HepG2 (cell line): ENCODE measurements around the gene CLDND2. TPM values are rescaled to one million over a fixed set of nuclear protein-coding genes. Genes with fewer than 3 reads are reported as not detected.

Experiments used
- BCL3 ChIP-seq: sonication (generic); formaldehyde crosslinking; IDR thresholded peaks from 2 replicates; pipeline ENCODE4 v1.5.1; 2020; ENCODE audit warnings: mild to moderate bottlenecking, missing genetic modification reagents, moderate library complexity
- BHLHE40 ChIP-seq: IDR thresholded peaks from 2 replicates; pipeline ENCODE4 v1.6.1; 2011; ENCODE audit warnings: low read length, improper control_type of control experiment
- CHCHD3 ChIP-seq: sonication (generic); formaldehyde crosslinking; IDR thresholded peaks from 2 replicates; pipeline ENCODE4 v1.8.0; 2022; ENCODE audit warnings: mild to moderate bottlenecking, missing genetic modification reagents, moderate library complexity
- FOXA3 ChIP-seq: IDR thresholded peaks from 2 replicates; pipeline ENCODE4 v1.6.1; 2016; ENCODE audit warnings: missing genetic modification reagents, missing compliant biosample characterization
- LCORL ChIP-seq, 2 experiments: fragments of 450-650 bp in 1 of 2; sonication (generic) in 1 of 2; formaldehyde crosslinking in 1 of 2; IDR thresholded peaks; 2 replicates each; pipeline versions ENCODE4 v1.5.0 to v1.6.1; 2017 to 2020; ENCODE audit warnings: antibody characterized with exemption in 1 of 2, missing genetic modification reagents in 1 of 2
- MYC ChIP-seq: sonication (generic); formaldehyde crosslinking; IDR thresholded peaks from 2 replicates; pipeline ENCODE4 v1.9.0; 2021; ENCODE audit warnings: missing genetic modification reagents, borderline replicate concordance
- NFATC3 ChIP-seq: sonication (generic); formaldehyde crosslinking; IDR thresholded peaks from 2 replicates; pipeline ENCODE4 v1.5.1; 2020; ENCODE audit warnings: mild to moderate bottlenecking, missing genetic modification reagents
- NR2F2 ChIP-seq: IDR thresholded peaks from 2 replicates; pipeline ENCODE4 v1.6.1; 2012; ENCODE audit warnings: low read depth, inconsistent platforms, borderline replicate concordance
- NR3C1 ChIP-seq: sonication (generic); formaldehyde crosslinking; IDR thresholded peaks from 2 replicates; pipeline ENCODE4 v1.4.0; 2020; ENCODE audit warnings: missing genetic modification reagents
- PHF21A ChIP-seq: sonication (generic); formaldehyde crosslinking; IDR thresholded peaks from 2 replicates; pipeline ENCODE4 v1.5.0; 2020; ENCODE audit warnings: mild to moderate bottlenecking, missing genetic modification reagents
- POLR2AphosphoS5 ChIP-seq: IDR thresholded peaks from 2 replicates; pipeline ENCODE4 v1.6.1; 2012; ENCODE audit warnings: low read depth, low read length
- REXO4 ChIP-seq: sonication (generic); formaldehyde crosslinking; IDR thresholded peaks from 2 replicates; pipeline ENCODE4 v1.8.0; 2022; ENCODE audit warnings: missing genetic modification reagents, mild to moderate bottlenecking, borderline replicate concordance
- SALL1 ChIP-seq: sonication (generic); formaldehyde crosslinking; IDR thresholded peaks from 2 replicates; pipeline ENCODE4 v1.8.0; 2022; ENCODE audit warnings: mild to moderate bottlenecking, missing genetic modification reagents
- ZBTB1 ChIP-seq: sonication (generic); formaldehyde crosslinking; IDR thresholded peaks from 2 replicates; pipeline ENCODE4 v1.4.0; 2020; ENCODE audit warnings: missing genetic modification reagents, borderline replicate concordance
- ZNF12 ChIP-seq: sonication (generic); formaldehyde crosslinking; IDR thresholded peaks from 2 replicates; pipeline ENCODE4 v1.5.0; 2020; ENCODE audit warnings: missing genetic modification reagents
- ZNF354B ChIP-seq: sonication (generic); formaldehyde crosslinking; IDR thresholded peaks from 2 replicates; pipeline ENCODE4 v1.8.0; 2022; ENCODE audit warnings: mild to moderate bottlenecking, missing genetic modification reagents
- ZNF503 ChIP-seq: sonication (generic); formaldehyde crosslinking; IDR thresholded peaks from 2 replicates; pipeline ENCODE4 v1.4.0; 2020; ENCODE audit warnings: missing genetic modification reagents
- ZNF557 ChIP-seq: sonication (generic); formaldehyde crosslinking; IDR thresholded peaks from 2 replicates; pipeline ENCODE4 v1.4.0; 2020; ENCODE audit warnings: missing genetic modification reagents
- ZNF615 ChIP-seq: sonication (generic); formaldehyde crosslinking; IDR thresholded peaks from 2 replicates; pipeline ENCODE4 v1.5.0; 2020; ENCODE audit warnings: mild to moderate bottlenecking, missing genetic modification reagents, borderline replicate concordance
- ZNF713 ChIP-seq: sonication (generic); formaldehyde crosslinking; IDR thresholded peaks from 2 replicates; pipeline ENCODE4 v1.4.0; 2020; ENCODE audit warnings: mild to moderate bottlenecking, missing genetic modification reagents
- polyA plus RNA-seq, 8 experiments: library from polyadenylated mRNA; depleted of rRNA in 3 of 8; stranded (reverse) in 7 of 8; unstranded in 1 of 8; fragments of >200 nt; fragmentation: Illumina TruSeq in 4 of 8; extraction: Trizol in 4 of 8; gene quantifications; 2 replicates each; pipeline versions ENCODE4 v1.2.1 to v1.2.3, GENCODE V29; 2011 to 2016; ENCODE audit warnings: low read depth in 4 of 8, missing spikeins in 1 of 8, mixed read lengths in 1 of 8; ENCODE audit not compliant: insufficient read depth in 1 of 8
- total RNA-seq, 5 experiments: library from RNA; depleted of rRNA; stranded (reverse); fragments of >200 nt; fragmentation: Illumina TruSeq; extraction: Trizol; gene quantifications; 2 replicates each; pipeline ENCODE4 v1.2.3, GENCODE V29; 2016; ENCODE audit warnings: low read depth in 1 of 5
- TF ChIP-seq, protein P1 (sequence below): sonication (generic); formaldehyde crosslinking; IDR thresholded peaks from 2 replicates; pipeline ENCODE4 v1.4.0; 2020; ENCODE audit warnings: missing genetic modification reagents
- TF ChIP-seq, protein P2 (sequence below): sonication (generic); formaldehyde crosslinking; IDR thresholded peaks from 2 replicates; pipeline ENCODE4 v1.4.0; 2020; ENCODE audit warnings: mild to moderate bottlenecking, missing genetic modification reagents, borderline replicate concordance

CLDND2 gene
- total and polyA plus RNA-seq, 2 of the 13 experiments (the other 11 are each of a cell fraction or from before 2014, with no cell fraction given), result 0.84 to 1.8 TPM

DNA sequence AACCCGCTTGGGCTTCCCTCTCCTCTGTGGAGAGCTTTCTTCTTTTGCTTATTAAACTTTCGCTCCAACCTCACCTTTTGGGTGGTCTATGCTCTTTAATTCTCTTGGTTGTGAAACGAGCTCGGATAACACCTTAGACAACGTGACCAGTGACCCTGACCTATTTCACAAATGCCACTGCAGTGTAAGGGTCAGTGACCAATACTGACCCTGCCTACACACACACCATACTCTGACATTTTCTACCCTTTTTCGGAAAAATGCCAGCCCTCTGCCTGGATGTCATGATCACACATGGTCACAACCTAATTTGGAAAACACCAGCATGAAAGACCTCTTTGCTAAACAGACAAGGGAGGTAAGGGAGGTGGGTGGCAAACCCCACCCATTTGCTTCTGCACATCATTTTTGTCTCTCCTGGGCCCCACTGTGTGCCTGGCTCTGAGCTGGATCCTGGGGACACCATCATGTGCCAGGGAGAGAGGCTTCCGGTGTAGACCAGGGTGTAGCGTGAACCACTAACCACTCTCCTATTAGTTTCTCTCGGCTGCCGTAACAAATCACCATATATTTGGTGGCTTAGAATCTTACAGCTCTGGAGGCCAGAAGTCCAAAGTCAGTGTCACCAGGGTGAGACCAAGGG lies 12.5 kb downstream of the CLDND2 start (continued):
- TF ChIP-seq NR2F2 (peak; percentile 97), FOXA3 (peak; percentile 72), NR3C1 (CRISPR knock-in tag) (no peak), SALL1 (CRISPR knock-in tag) (peak; percentile 70), ZNF12 (no peak), ZNF557 (no peak), BCL3 (CRISPR knock-in tag) (no peak), NFATC3 (no peak), PHF21A (CRISPR knock-in tag) (peak; percentile 72; the same call in 1 of the 2 replicates), CHCHD3 (CRISPR knock-in tag) (no peak), ZBTB1 (CRISPR knock-in tag) (no peak), ZNF503 (CRISPR knock-in tag) (no peak), ZNF713 (CRISPR knock-in tag) (no peak), BHLHE40 (peak; percentile 49; the same call in 1 of the 2 replicates), ZNF615 (CRISPR knock-in tag) (no peak), LCORL (IDR thresholded peaks at IDR 0.05) (no peak), LCORL (CRISPR knock-in tag; IDR thresholded peaks at IDR 0.05) (peak; percentile 85), REXO4 (CRISPR knock-in tag) (no peak), MYC (CRISPR knock-in tag) (no peak; the same call in 1 of the 2 replicates), POLR2AphosphoS5 (peak; percentile 24; the same call in 1 of the 2 replicates), ZNF354B (CRISPR knock-in tag) (no peak)
- TF ChIP-seq, protein P1, sequence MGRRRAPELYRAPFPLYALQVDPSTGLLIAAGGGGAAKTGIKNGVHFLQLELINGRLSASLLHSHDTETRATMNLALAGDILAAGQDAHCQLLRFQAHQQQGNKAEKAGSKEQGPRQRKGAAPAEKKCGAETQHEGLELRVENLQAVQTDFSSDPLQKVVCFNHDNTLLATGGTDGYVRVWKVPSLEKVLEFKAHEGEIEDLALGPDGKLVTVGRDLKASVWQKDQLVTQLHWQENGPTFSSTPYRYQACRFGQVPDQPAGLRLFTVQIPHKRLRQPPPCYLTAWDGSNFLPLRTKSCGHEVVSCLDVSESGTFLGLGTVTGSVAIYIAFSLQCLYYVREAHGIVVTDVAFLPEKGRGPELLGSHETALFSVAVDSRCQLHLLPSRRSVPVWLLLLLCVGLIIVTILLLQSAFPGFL, result no peak
- TF ChIP-seq, protein P2, sequence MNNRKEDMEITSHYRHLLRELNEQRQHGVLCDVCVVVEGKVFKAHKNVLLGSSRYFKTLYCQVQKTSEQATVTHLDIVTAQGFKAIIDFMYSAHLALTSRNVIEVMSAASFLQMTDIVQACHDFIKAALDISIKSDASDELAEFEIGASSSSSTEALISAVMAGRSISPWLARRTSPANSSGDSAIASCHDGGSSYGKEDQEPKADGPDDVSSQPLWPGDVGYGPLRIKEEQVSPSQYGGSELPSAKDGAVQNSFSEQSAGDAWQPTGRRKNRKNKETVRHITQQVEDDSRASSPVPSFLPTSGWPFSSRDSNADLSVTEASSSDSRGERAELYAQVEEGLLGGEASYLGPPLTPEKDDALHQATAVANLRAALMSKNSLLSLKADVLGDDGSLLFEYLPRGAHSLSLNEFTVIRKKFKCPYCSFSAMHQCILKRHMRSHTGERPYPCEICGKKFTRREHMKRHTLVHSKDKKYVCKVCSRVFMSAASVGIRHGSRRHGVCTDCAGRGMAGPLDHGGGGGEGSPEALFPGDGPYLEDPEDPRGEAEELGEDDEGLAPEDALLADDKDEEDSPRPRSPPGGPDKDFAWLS (CRISPR knock-in tag), result no peak
